Measurements from ENCODE around the gene RPL37. TPM values are rescaled to one million over a fixed set of nuclear protein-coding genes. Genes with fewer than 3 reads are reported as not detected.
"Not testable (repeated sequence)": the region's sequence is repeated elsewhere in the genome, so short reads cannot be mapped to it uniquely, and the experiment has no call there.

The RPL37 gene
- total and polyA plus RNA-seq, 4 donors = 40.5 to 1,326 (median 722) TPM

GRCh38 chr5:40872253-40872652 lies 37.2 kb upstream of the RPL37 start:
- not testable (repeated sequence) for H3K27me3 ChIP-seq (ENCODE audit: control insufficient read depth in 4 of 4, insufficient read depth in 4 of 4, low read length in 3 of 4); H3K36me3 ChIP-seq (ENCODE audit: control insufficient read depth in 4 of 4, insufficient read depth in 3 of 4, low read depth in 1 of 4, low read length in 3 of 4); H3K9me3 ChIP-seq (ENCODE audit: control insufficient read depth in 4 of 4, low read length in 3 of 4); H3K4me1 ChIP-seq (ENCODE audit: control insufficient read depth in 4 of 4, insufficient read depth in 4 of 4, low read length in 3 of 4); H3K4me3 ChIP-seq (ENCODE audit: low read depth in 1 of 3, low read length in 3 of 3); DNase-seq (ENCODE audit: low spot score); H3K27ac ChIP-seq (ENCODE audit: low read depth in 1 of 2, low read length in 2 of 2); H3K9ac ChIP-seq (ENCODE audit: low read depth in 1 of 2, low read length in 2 of 2)
- 94% methylated on average over 8 of the region's 8 CpGs for WGBS

GRCh38 chr5:40871177-40871576 lies 36.2 kb upstream of the RPL37 start:
- no peaks in the 10 kb centered on the region for H3K4me1 ChIP-seq (ENCODE audit: control insufficient read depth in 4 of 4, insufficient read depth in 4 of 4, low read length in 3 of 4)
- no peak overlapping the region for H3K9ac ChIP-seq (ENCODE audit: low read depth in 1 of 2, low read length in 2 of 2)
- no peak for TF ChIP-seq ZBTB33 (IDR thresholded peaks at IDR 0.05)
- TF ChIP-seq ATF3 (IDR thresholded peaks at IDR 0.05) = no peak
- no peak for DNase-seq (ENCODE audit: low spot score)
- H3K27ac ChIP-seq (ENCODE audit: low read depth in 1 of 2, low read length in 2 of 2) = no peak overlapping the region
- no peaks in the 10 kb centered on the region for H3K27me3 ChIP-seq (ENCODE audit: control insufficient read depth in 4 of 4, insufficient read depth in 4 of 4, low read length in 3 of 4)
- no peak overlapping the region for H3K4me3 ChIP-seq (ENCODE audit: low read depth in 1 of 3, low read length in 3 of 3)
- WGBS = 90% methylated on average over 4 of the region's 4 CpGs
- no peaks in the 10 kb centered on the region for H3K36me3 ChIP-seq (ENCODE audit: control insufficient read depth in 4 of 4, insufficient read depth in 3 of 4, low read depth in 1 of 4, low read length in 3 of 4)
- no peaks in the 10 kb centered on the region for H3K9me3 ChIP-seq (ENCODE audit: control insufficient read depth in 4 of 4, low read length in 3 of 4)

- no peak for DNase-seq (ENCODE audit: low spot score)
- no peak overlapping the region for H3K4me3 ChIP-seq (ENCODE audit: low read depth in 1 of 3, low read length in 3 of 3)
- H3K27ac ChIP-seq (ENCODE audit: low read depth in 1 of 2, low read length in 2 of 2) = no peak overlapping the region
- H3K27me3 ChIP-seq (ENCODE audit: control insufficient read depth in 4 of 4, insufficient read depth in 4 of 4, low read length in 3 of 4) = no peaks in the 10 kb centered on the region
- 88% methylated on average over 1 of the region's 1 CpG for WGBS
- no peaks in the 10 kb centered on the region for H3K36me3 ChIP-seq (ENCODE audit: control insufficient read depth in 4 of 4, insufficient read depth in 3 of 4, low read depth in 1 of 4, low read length in 3 of 4)
- no peaks in the 10 kb centered on the region for H3K4me1 ChIP-seq (ENCODE audit: control insufficient read depth in 4 of 4, insufficient read depth in 4 of 4, low read length in 3 of 4)
- no peak overlapping the region for H3K9ac ChIP-seq (ENCODE audit: low read depth in 1 of 2, low read length in 2 of 2)
- no peaks in the 10 kb centered on the region for H3K9me3 ChIP-seq (ENCODE audit: control insufficient read depth in 4 of 4, low read length in 3 of 4)
- TF ChIP-seq CTCF (IDR thresholded peaks at IDR 0.05; ENCODE audit: low read depth, low read length, missing input control) = no peak
- no peak for TF ChIP-seq FOXA2 (IDR thresholded peaks at IDR 0.05)
- TF ChIP-seq TAF1 (conservative IDR thresholded peaks at IDR 0.05) = no peak
- no peak for TF ChIP-seq RAD21 (IDR thresholded peaks at IDR 0.05)
- TF ChIP-seq RXRA (IDR thresholded peaks at IDR 0.05) = no peak
- no peak for TF ChIP-seq GABPA (IDR thresholded peaks at IDR 0.05 in 1 of 2, conservative IDR thresholded peaks at IDR 0.05 in 1 of 2)
- TF ChIP-seq SP1 (IDR thresholded peaks at IDR 0.05) = no peak
Measured at GRCh38 chr5:40869384-40869783, 34.4 kb upstream of the RPL37 start.

GRCh38 chr5:40866844-40867243 lies 31.8 kb upstream of the RPL37 start:
- 81% methylated on average over 5 of the region's 5 CpGs for WGBS
- TF ChIP-seq ZBTB33 (IDR thresholded peaks at IDR 0.05) (no peak), CTCF (IDR thresholded peaks at IDR 0.05; ENCODE audit: low read depth, low read length, missing input control) (no peak), HNF4A (conservative IDR thresholded peaks at IDR 0.05) (no peak), HNF4G (IDR thresholded peaks at IDR 0.05) (no peak)

GRCh38 chr5:40865004-40865403 lies 30.0 kb upstream of the RPL37 start:
- not testable (repeated sequence) for H3K27me3 ChIP-seq (ENCODE audit: control insufficient read depth in 4 of 4, insufficient read depth in 4 of 4, low read length in 3 of 4); H3K36me3 ChIP-seq (ENCODE audit: control insufficient read depth in 4 of 4, insufficient read depth in 3 of 4, low read depth in 1 of 4, low read length in 3 of 4); H3K27ac ChIP-seq (ENCODE audit: low read depth in 1 of 2, low read length in 2 of 2); H3K9ac ChIP-seq (ENCODE audit: low read depth in 1 of 2, low read length in 2 of 2); H3K4me1 ChIP-seq (ENCODE audit: control insufficient read depth in 4 of 4, insufficient read depth in 4 of 4, low read length in 3 of 4); H3K9me3 ChIP-seq (ENCODE audit: control insufficient read depth in 4 of 4, low read length in 3 of 4); DNase-seq (ENCODE audit: low spot score); H3K4me3 ChIP-seq (ENCODE audit: low read depth in 1 of 3, low read length in 3 of 3)
- WGBS = 81% methylated on average over 5 of the region's 5 CpGs

More at GRCh38 chr5:40866844-40867243, 31.8 kb upstream of the RPL37 start:
- Histone ChIP-seq H3K9me3 (ENCODE audit: control insufficient read depth in 4 of 4, low read length in 3 of 4) (peaks cover 0 to 2% (median 0%) of the 10 kb centered on the region in 4 donors), H3K4me3 (ENCODE audit: low read depth in 1 of 3, low read length in 3 of 3) (no peak overlapping the region), H3K4me1 (ENCODE audit: control insufficient read depth in 4 of 4, insufficient read depth in 4 of 4, low read length in 3 of 4) (no peaks in the 10 kb centered on the region), H3K27me3 (ENCODE audit: control insufficient read depth in 4 of 4, insufficient read depth in 4 of 4, low read length in 3 of 4) (no peaks in the 10 kb centered on the region), H3K9ac (ENCODE audit: low read depth in 1 of 2, low read length in 2 of 2) (no peak overlapping the region), H3K27ac (ENCODE audit: low read depth in 1 of 2, low read length in 2 of 2) (no peak overlapping the region), H3K36me3 (ENCODE audit: control insufficient read depth in 4 of 4, insufficient read depth in 3 of 4, low read depth in 1 of 4, low read length in 3 of 4) (no peaks in the 10 kb centered on the region)
- DNase-seq (ENCODE audit: low spot score) = no peak

All from liver (tissue), 9 donors.